ENCODE data around the gene RXRA. TPM values are rescaled to one million over a fixed set of nuclear protein-coding genes. Genes with fewer than 3 reads are reported as not detected.

RXRA gene
- total RNA-seq, 2 donors from 2014 or later: 68.2 to 72.0 TPM

DNA sequence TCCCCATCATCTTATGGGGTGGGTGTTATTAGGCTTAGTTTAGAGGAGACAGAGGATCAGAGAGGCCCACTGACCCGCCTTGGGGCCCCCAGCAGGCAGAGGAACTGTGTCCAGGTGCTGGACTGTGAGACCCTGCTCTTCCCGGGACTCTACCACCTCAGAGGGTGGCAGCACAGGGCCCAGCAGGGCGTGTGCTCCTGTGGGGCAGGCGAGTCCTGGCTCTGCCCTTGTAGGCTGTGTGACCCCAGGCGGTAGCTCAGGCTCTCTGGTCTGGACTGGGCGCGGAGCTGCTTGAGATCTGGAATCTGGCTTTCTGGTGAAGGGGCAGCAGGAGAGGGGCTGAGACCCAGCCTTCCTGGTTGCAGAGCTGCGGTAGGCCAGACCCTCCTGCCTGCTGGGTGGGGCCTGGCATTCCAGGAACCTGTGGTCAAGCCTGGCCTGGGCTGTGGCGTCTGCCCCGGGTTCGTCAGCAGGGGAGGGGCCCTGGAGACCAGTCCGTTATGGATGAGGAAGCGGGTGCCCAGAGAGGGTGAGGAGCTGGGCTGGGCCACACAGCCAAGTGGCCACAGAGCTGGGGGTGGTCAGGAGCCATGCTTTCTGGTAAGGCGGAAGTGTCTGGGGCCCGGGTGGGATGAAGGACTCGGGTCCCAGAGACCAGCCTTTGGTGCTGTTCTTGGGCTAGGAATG is 46.5 kb downstream of the RXRA start:
- DNase-seq: no peak
- Histone ChIP-seq H3K9ac (ENCODE audit: low read depth in 2 of 2, low read length in 2 of 2) (peak overlapping the region in 1 of 2 donors; percentile 7), H3K9me3 (no peaks in the 10 kb centered on the region), H3K27me3 (no peaks in the 10 kb centered on the region), H3K27ac (peak overlapping the region; percentile 41), H3K36me3 (no peaks in the 10 kb centered on the region), H3K4me1 (peaks cover 30% of the 10 kb centered on the region), H3K4me3 (no peak overlapping the region)
- TF ChIP-seq, protein P1, sequence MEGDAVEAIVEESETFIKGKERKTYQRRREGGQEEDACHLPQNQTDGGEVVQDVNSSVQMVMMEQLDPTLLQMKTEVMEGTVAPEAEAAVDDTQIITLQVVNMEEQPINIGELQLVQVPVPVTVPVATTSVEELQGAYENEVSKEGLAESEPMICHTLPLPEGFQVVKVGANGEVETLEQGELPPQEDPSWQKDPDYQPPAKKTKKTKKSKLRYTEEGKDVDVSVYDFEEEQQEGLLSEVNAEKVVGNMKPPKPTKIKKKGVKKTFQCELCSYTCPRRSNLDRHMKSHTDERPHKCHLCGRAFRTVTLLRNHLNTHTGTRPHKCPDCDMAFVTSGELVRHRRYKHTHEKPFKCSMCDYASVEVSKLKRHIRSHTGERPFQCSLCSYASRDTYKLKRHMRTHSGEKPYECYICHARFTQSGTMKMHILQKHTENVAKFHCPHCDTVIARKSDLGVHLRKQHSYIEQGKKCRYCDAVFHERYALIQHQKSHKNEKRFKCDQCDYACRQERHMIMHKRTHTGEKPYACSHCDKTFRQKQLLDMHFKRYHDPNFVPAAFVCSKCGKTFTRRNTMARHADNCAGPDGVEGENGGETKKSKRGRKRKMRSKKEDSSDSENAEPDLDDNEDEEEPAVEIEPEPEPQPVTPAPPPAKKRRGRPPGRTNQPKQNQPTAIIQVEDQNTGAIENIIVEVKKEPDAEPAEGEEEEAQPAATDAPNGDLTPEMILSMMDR (IDR thresholded peaks at IDR 0.05): no peak
- intact Hi-C loops (cut with DNase I): no loop called here

- H3K9ac ChIP-seq (ENCODE audit: low read depth in 2 of 2, low read length in 2 of 2): no peak overlapping the region
- peaks cover 32% of the 10 kb centered on the region for H3K4me1 ChIP-seq
- no peak overlapping the region for H3K4me3 ChIP-seq
- H3K9me3 ChIP-seq: no peaks in the 10 kb centered on the region
- H3K27ac ChIP-seq: no peak overlapping the region
- intact Hi-C loops (cut with DNase I): no loop called here
- DNase-seq: no peak
- H3K36me3 ChIP-seq: no peaks in the 10 kb centered on the region
- H3K27me3 ChIP-seq: no peaks in the 10 kb centered on the region
- TF ChIP-seq, protein P1 (IDR thresholded peaks at IDR 0.05): no peak
Measured at GRCh38 chr9:134373269-134373668, 47.0 kb downstream of the RXRA start.

DNA sequence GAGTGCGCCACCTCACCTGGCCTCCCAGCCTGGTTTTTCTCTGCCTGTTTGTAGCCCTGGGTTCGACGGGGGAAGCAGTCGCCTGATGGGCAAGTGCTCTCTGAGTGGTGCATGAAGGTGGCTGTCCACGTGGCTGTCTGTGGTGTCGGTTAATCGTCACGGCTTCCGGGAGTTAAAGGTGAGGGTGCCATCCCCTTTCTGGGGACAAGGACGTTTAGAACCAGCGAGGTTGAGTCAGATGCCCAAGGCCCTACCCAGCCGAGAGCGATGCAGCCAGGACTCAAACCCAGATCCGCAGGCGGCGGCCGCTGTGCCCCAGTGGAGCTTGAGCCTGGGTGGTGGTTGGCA is 47.7 kb downstream of the RXRA start:
- no peaks in the 10 kb centered on the region for H3K36me3 ChIP-seq
- H3K9ac ChIP-seq (ENCODE audit: low read depth in 2 of 2, low read length in 2 of 2): no peak overlapping the region
- H3K9me3 ChIP-seq: no peaks in the 10 kb centered on the region
- TF ChIP-seq, protein P1 (IDR thresholded peaks at IDR 0.05): no peak
- DNase-seq: no peak
- no peak overlapping the region for H3K4me3 ChIP-seq
- no peaks in the 10 kb centered on the region for H3K27me3 ChIP-seq
- intact Hi-C loops (cut with DNase I): no loop called here
- peaks cover 39% of the 10 kb centered on the region for H3K4me1 ChIP-seq
- H3K27ac ChIP-seq: no peak overlapping the region

DNA sequence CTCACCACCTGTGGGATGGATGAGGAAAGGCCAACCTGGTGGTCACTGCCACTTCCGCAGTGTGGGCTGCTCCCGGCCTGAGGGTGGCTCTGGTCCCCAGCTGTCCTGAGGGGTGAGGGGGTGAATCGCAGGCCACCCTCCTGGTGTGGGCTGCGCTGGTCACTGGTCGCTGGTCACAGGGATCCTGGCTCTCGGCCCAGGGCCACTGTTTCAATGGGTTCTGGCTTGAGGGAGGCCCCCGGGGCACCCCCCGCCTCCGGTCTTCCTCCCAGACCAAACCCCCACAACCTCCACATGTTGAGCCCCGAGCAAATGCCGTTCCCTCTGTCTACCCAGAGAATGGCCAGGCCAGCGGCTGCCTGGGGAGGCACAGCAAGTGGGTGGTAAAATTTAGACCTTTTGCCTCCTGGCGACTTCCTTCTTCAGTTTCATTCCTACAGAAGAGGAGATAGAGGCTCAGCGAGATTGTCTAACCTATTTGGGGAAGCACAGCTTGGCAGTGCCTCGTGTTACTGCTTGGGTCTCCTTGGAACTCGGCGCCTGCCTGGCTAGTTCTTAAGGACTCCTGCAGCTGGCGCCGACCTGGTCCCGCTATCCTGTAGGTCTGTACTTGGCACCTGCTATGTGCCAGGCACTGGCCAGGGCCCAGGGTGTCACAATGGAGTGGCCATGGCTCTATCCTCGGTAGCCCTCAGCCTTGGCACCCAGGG is 48.2 kb downstream of the RXRA start:
- Histone ChIP-seq H3K36me3 (no peaks in the 10 kb centered on the region), H3K9ac (ENCODE audit: low read depth in 2 of 2, low read length in 2 of 2) (peak overlapping the region in 1 of 2 donors; percentile 5), H3K4me1 (peaks cover 44% of the 10 kb centered on the region), H3K9me3 (no peaks in the 10 kb centered on the region), H3K27me3 (no peaks in the 10 kb centered on the region), H3K27ac (no peak overlapping the region), H3K4me3 (no peak overlapping the region)
- TF ChIP-seq, protein P1 (IDR thresholded peaks at IDR 0.05): no peak
- intact Hi-C loops (cut with DNase I): no loop called here
- no peak for DNase-seq

GRCh38 chr9:134375011-134375390 is 48.7 kb downstream of the RXRA start:
- intact Hi-C loops (cut with DNase I): no loop called here
- no peaks in the 10 kb centered on the region for H3K9me3 ChIP-seq
- DNase-seq: no peak
- TF ChIP-seq, protein P1 (IDR thresholded peaks at IDR 0.05): no peak
- no peaks in the 10 kb centered on the region for H3K27me3 ChIP-seq
- no peak overlapping the region for H3K4me3 ChIP-seq
- no peak overlapping the region for H3K27ac ChIP-seq
- peaks cover 45% of the 10 kb centered on the region for H3K4me1 ChIP-seq
- H3K9ac ChIP-seq (ENCODE audit: low read depth in 2 of 2, low read length in 2 of 2): peak overlapping the region in 1 of 2 donors; percentile 5
- H3K36me3 ChIP-seq: no peaks in the 10 kb centered on the region
